ENCODE measurements around the gene PPCDC. TPM values are rescaled to one million over a fixed set of nuclear protein-coding genes. Genes with fewer than 3 reads are reported as not detected.

Gene PPCDC
- total RNA-seq, 1 donor from 2014 or later: 7.3 TPM

DNA sequence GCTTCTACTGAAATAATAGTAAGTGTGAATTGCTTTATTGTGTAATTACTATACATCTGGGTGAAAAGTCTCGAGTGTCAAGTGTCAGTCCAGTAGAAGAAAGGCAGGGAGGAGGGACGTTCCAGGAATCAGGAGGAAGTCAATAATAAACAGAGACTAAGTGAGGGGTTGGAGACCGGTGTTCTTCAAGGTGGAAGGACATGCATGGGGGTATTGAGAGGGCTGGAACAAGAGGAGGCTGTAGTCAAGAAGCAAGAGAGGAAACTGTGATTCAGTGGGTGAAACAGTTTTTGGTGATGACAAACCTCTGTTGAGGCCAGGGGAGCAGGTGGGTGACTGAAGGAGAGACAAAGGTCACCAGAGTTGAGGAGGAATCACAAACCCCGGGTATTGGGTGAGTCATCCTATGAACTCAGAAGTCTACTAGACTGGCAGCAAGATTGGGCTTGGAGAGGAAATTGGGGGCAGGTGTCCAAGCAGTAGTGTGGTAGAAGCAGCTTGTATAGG lies 39.6 kb upstream of the PPCDC start:
- H3K9ac ChIP-seq (ENCODE audit: low read length): no peak overlapping the region
- peaks cover 9% of the 10 kb centered on the region for H3K4me1 Mint-ChIP-seq (ENCODE audit: low read depth, unreplicated experiment)
- no peak for TF ChIP-seq EZH2 (IDR thresholded peaks at IDR 0.05; ENCODE audit: insufficient read depth, low read length)
- TF ChIP-seq, protein P1, sequence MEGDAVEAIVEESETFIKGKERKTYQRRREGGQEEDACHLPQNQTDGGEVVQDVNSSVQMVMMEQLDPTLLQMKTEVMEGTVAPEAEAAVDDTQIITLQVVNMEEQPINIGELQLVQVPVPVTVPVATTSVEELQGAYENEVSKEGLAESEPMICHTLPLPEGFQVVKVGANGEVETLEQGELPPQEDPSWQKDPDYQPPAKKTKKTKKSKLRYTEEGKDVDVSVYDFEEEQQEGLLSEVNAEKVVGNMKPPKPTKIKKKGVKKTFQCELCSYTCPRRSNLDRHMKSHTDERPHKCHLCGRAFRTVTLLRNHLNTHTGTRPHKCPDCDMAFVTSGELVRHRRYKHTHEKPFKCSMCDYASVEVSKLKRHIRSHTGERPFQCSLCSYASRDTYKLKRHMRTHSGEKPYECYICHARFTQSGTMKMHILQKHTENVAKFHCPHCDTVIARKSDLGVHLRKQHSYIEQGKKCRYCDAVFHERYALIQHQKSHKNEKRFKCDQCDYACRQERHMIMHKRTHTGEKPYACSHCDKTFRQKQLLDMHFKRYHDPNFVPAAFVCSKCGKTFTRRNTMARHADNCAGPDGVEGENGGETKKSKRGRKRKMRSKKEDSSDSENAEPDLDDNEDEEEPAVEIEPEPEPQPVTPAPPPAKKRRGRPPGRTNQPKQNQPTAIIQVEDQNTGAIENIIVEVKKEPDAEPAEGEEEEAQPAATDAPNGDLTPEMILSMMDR (IDR thresholded peaks at IDR 0.05; ENCODE audit: insufficient read depth, low read depth, low read length): no peak
- H3K27ac ChIP-seq (ENCODE audit: low read depth, low read length): no peak overlapping the region
- H3K27me3 Mint-ChIP-seq (ENCODE audit: low read depth, unreplicated experiment): peaks cover 9% of the 10 kb centered on the region
- H3K4me3 Mint-ChIP-seq (ENCODE audit: unreplicated experiment): no peak overlapping the region
- H4K20me1 ChIP-seq (ENCODE audit: insufficient read depth, low read length): no peaks in the 10 kb centered on the region
- DNase-seq (ENCODE audit: low read depth) (no peak), FAIRE-seq (no peak)
- peaks cover 11% of the 10 kb centered on the region for H3K27me3 ChIP-seq (ENCODE audit: insufficient read depth, low read length)
- no peak overlapping the region for H3K4me3 ChIP-seq (ENCODE audit: insufficient read depth, low read depth, low read length)
- H2AFZ ChIP-seq (ENCODE audit: low read depth, low read length): no peak overlapping the region
- peaks cover 2% of the 10 kb centered on the region for H3K9me3 Mint-ChIP-seq (ENCODE audit: unreplicated experiment)
- no peaks in the 10 kb centered on the region for H3K9me3 ChIP-seq (ENCODE audit: insufficient read depth, low read depth, low read length)
- peak overlapping the region; percentile 16 for H3K27ac Mint-ChIP-seq (ENCODE audit: unreplicated experiment)
- H3K4me1 ChIP-seq (ENCODE audit: insufficient read depth, low read length): peaks cover 4% of the 10 kb centered on the region
- H3K36me3 ChIP-seq (ENCODE audit: insufficient read depth, low read length): no peaks in the 10 kb centered on the region
- H3K36me3 Mint-ChIP-seq (ENCODE audit: low read depth, unreplicated experiment): no peaks in the 10 kb centered on the region
- no peaks in the 10 kb centered on the region for H3K79me2 ChIP-seq (ENCODE audit: insufficient read depth, low read length)
- no peak overlapping the region for H3K4me2 ChIP-seq (ENCODE audit: low read length)

DNA sequence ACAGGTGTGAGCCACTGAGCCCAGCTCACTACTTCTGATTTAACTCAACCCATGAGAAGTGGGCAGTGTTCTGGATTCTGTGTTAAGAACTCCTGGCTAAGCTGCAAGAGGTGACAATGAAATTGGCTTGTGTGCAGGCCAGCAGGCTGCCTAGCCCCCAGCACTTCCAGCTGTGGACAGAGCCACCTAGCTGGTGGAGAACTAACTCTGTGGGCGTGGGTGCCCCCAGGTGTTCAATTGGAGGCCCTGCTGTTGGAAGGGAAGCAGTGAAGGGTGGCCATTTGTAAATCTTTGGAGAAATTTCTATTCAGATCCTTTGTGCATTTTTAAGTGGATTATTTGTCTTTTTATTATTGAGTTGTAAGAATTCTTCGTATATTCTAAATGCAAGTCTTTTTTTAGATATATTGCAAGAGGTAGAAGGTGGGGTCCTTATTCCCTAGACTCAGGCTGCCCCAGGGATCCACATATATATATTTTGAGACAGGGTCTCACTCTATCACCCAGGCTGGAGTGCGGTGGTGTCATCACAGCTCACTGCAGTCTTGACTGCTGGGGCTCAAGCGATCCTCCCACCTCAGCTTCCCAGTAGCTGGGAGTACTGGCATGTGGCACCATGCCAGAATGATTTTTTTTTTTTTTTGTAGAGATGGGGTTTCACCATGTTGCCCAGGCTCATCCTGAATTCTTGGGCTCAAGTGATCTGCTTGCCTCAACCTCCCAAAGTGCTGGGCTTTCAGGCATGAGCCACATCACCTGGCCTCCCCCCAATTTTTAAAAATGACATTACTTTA lies 35.2 kb upstream of the PPCDC start:
- no peak overlapping the region for H3K4me3 Mint-ChIP-seq (ENCODE audit: unreplicated experiment)
- H3K9ac ChIP-seq (ENCODE audit: low read length): no peak overlapping the region
- no peaks in the 10 kb centered on the region for H3K9me3 ChIP-seq (ENCODE audit: insufficient read depth, low read depth, low read length)
- no peaks in the 10 kb centered on the region for H4K20me1 ChIP-seq (ENCODE audit: insufficient read depth, low read length)
- H3K4me1 Mint-ChIP-seq (ENCODE audit: low read depth, unreplicated experiment): peaks cover 9% of the 10 kb centered on the region
- H3K4me3 ChIP-seq (ENCODE audit: insufficient read depth, low read depth, low read length): no peak overlapping the region
- FAIRE-seq: no peak
- peaks cover 3% of the 10 kb centered on the region for H3K4me1 ChIP-seq (ENCODE audit: insufficient read depth, low read length)
- no peaks in the 10 kb centered on the region for H3K79me2 ChIP-seq (ENCODE audit: insufficient read depth, low read length)
- H3K27me3 ChIP-seq (ENCODE audit: insufficient read depth, low read length): peaks cover 8% of the 10 kb centered on the region
- no peak overlapping the region for H3K27ac ChIP-seq (ENCODE audit: low read depth, low read length)
- H3K36me3 Mint-ChIP-seq (ENCODE audit: low read depth, unreplicated experiment): no peaks in the 10 kb centered on the region
- peaks cover 2% of the 10 kb centered on the region for H3K9me3 Mint-ChIP-seq (ENCODE audit: unreplicated experiment)
- no peak for TF ChIP-seq EZH2 (IDR thresholded peaks at IDR 0.05; ENCODE audit: insufficient read depth, low read length)
- TF ChIP-seq, protein P1 (IDR thresholded peaks at IDR 0.05; ENCODE audit: insufficient read depth, low read depth, low read length): peak; percentile 18
- peaks cover 23% of the 10 kb centered on the region for H3K27me3 Mint-ChIP-seq (ENCODE audit: low read depth, unreplicated experiment)
- DNase-seq (ENCODE audit: low read depth): no peak
- H3K36me3 ChIP-seq (ENCODE audit: insufficient read depth, low read length): no peaks in the 10 kb centered on the region
- no peak overlapping the region for H3K4me2 ChIP-seq (ENCODE audit: low read length)
- H3K27ac Mint-ChIP-seq (ENCODE audit: unreplicated experiment): no peak overlapping the region
- H2AFZ ChIP-seq (ENCODE audit: low read depth, low read length): no peak overlapping the region

DNA sequence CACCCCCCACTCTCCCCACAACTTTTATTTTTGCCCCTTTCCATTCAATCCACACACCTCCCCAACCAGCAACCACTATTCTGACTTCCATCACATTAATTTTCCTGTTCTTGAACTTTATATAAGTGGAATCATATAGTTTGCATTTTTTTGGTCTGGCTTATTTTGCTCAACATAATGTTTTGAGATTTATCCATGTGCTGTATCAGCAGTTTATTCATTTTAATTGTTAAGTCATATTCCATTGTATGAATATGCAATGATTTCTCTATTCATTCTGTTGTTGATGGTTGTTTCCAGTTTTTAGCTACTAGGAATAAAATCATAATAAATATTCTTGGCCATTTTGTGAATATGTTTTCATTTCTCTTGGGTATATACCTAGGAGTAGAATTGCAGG lies 33.9 kb upstream of the PPCDC start:
- no peak for DNase-seq (ENCODE audit: low read depth)
- H3K36me3 ChIP-seq (ENCODE audit: insufficient read depth, low read length): no peaks in the 10 kb centered on the region
- Mint-ChIP-seq H3K4me1 (ENCODE audit: low read depth, unreplicated experiment) (peaks cover 3% of the 10 kb centered on the region), H3K27ac (ENCODE audit: unreplicated experiment) (no peak overlapping the region), H3K9me3 (ENCODE audit: unreplicated experiment) (no peaks in the 10 kb centered on the region), H3K27me3 (ENCODE audit: low read depth, unreplicated experiment) (peaks cover 21% of the 10 kb centered on the region), H3K4me3 (ENCODE audit: unreplicated experiment) (no peak overlapping the region), H3K36me3 (ENCODE audit: low read depth, unreplicated experiment) (no peaks in the 10 kb centered on the region)
- no peaks in the 10 kb centered on the region for H3K4me1 ChIP-seq (ENCODE audit: insufficient read depth, low read length)
- no peaks in the 10 kb centered on the region for H3K9me3 ChIP-seq (ENCODE audit: insufficient read depth, low read depth, low read length)
- FAIRE-seq: no peak
- H3K4me2 ChIP-seq (ENCODE audit: low read length): no peak overlapping the region
- no peak overlapping the region for H3K27ac ChIP-seq (ENCODE audit: low read depth, low read length)
- H3K27me3 ChIP-seq (ENCODE audit: insufficient read depth, low read length): no peaks in the 10 kb centered on the region
- H3K9ac ChIP-seq (ENCODE audit: low read length): no peak overlapping the region
- no peaks in the 10 kb centered on the region for H3K79me2 ChIP-seq (ENCODE audit: insufficient read depth, low read length)
- H2AFZ ChIP-seq (ENCODE audit: low read depth, low read length): no peak overlapping the region
- no peak overlapping the region for H3K4me3 ChIP-seq (ENCODE audit: insufficient read depth, low read depth, low read length)
- H4K20me1 ChIP-seq (ENCODE audit: insufficient read depth, low read length): no peaks in the 10 kb centered on the region
- TF ChIP-seq, protein P1 (IDR thresholded peaks at IDR 0.05; ENCODE audit: insufficient read depth, low read depth, low read length): no peak
- TF ChIP-seq EZH2 (IDR thresholded peaks at IDR 0.05; ENCODE audit: insufficient read depth, low read length): no peak
